22Rv1 (cell line): ENCODE measurements around the gene NDUFAF3.

Experiments used
- CTCF ChIP-seq: fragments of 450-650 bp; IDR thresholded peaks from 2 replicates; pipeline ENCODE4 v1.5.1; 2017; ENCODE audit warnings: mild to moderate bottlenecking
- ZFX ChIP-seq: fragments of 450-650 bp; IDR thresholded peaks from 2 replicates; pipeline ENCODE4 v1.6.1; 2017; ENCODE audit warnings: antibody characterized with exemption, borderline replicate concordance

- no peak for TF ChIP-seq CTCF
- no peak for TF ChIP-seq ZFX
These were observed 15.9 kb upstream of the NDUFAF3 start for GRCh38 chr3:49005998-49006397.
